IgD-negative memory B cell (primary cell): ENCODE measurements around the gene KCNG2. TPM values are rescaled to one million over a fixed set of nuclear protein-coding genes. Genes with fewer than 3 reads are reported as not detected.
A peak's percentile ranks its signal among the peaks of the same experiment; 100 is the strongest.

Source experiments
- H3K27ac Mint-ChIP-seq, 3 donors: one replicate each; pipeline ENCODE4 v1.8.0; 2020 to 2022; ENCODE audit warnings: mild to moderate bottlenecking in 3 of 3, mixed read lengths in 3 of 3, moderate library complexity in 1 of 3
- H3K27me3 Mint-ChIP-seq: one replicate; pipeline ENCODE4 v1.8.0; 2021; ENCODE audit warnings: mixed read lengths
- H3K36me3 Mint-ChIP-seq: one replicate; pipeline ENCODE4 v1.8.0; 2020; ENCODE audit warnings: mild to moderate bottlenecking, mixed read lengths
- H3K4me1 Mint-ChIP-seq, 3 donors: one replicate each; pipeline ENCODE4 v1.8.0; 2020 to 2022; ENCODE audit warnings: mixed read lengths in 3 of 3, mild to moderate bottlenecking in 1 of 3
- H3K4me3 Mint-ChIP-seq, 4 donors: one replicate each; pipeline ENCODE4 v1.8.0; 2020 to 2022; ENCODE audit warnings: mild to moderate bottlenecking in 4 of 4, mixed read lengths in 4 of 4, moderate library complexity in 3 of 4
- H3K9me3 Mint-ChIP-seq, 3 donors: one replicate each; pipeline ENCODE4 v1.8.0; 2020 to 2021; ENCODE audit warnings: mixed read lengths in 3 of 3, mild to moderate bottlenecking in 1 of 3
- polyA plus RNA-seq: library from polyadenylated mRNA; unstranded; fragments of 300-500 nt; fragmentation: Illumina TruSeq; gene quantifications from one replicate; pipeline ENCODE4 v1.2.3, GENCODE V29; 2021

KCNG2 gene
- polyA plus RNA-seq, 1 donor from 2014 or later = not detected

DNA sequence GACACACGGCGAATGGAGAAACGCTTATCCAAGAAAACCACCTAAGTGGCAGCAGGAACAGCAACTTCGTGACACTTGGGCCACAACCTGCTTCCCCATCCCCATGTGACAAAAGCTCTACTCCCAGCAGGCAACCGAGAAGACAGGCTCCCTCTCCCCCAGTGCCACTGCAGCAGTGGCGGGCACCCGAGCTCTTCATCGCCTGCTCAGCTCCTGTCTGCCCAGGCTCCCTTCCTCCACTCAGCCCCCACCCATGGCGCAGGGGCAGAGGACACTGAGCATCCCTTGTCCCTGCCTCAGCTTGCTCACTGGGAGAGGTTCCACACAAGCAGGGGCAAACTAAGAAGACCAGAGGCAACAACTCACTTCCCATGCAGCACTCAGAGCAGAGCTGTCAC lies 130.8 kb downstream of the KCNG2 start:
- peaks cover 4 to 9% (median 8%) of the 10 kb centered on the region in 3 donors for H3K4me1 Mint-ChIP-seq
- H3K4me3 Mint-ChIP-seq = no peak overlapping the region
- H3K27me3 Mint-ChIP-seq = no peaks in the 10 kb centered on the region
- peaks cover 33% of the 10 kb centered on the region for H3K36me3 Mint-ChIP-seq
- no peak overlapping the region for H3K27ac Mint-ChIP-seq
- peaks cover 13 to 38% (median 22%) of the 10 kb centered on the region in 3 donors for H3K9me3 Mint-ChIP-seq

DNA sequence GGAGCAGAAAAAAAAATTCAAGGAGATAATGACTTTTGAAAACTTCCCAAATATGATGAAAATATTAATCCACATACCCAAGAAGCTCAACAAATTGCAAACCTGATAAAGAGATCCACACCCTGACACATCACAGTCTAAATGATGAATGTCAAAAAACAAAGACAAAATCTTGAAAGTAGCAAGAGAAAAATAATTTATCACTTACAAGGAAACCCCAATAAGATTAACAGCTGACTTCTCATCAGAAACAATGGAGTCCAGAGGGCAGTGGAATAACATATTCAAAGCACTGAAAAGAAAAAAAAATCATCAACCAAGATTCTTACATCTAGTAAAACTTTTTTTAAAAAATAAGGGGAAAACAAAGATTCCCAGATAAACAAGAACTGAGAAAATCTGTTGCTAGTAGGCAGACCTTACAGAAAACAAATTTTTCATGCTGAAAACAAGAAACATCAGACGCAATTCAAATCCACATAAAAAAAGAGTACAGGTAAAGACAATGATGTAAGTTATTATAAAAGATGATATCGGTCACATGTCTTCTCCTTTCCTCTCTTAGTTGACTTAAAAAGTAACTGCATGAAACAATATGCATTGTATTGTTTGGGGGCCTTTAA lies 132.4 kb downstream of the KCNG2 start:
- Mint-ChIP-seq H3K27me3 (no peaks in the 10 kb centered on the region), H3K36me3 (peaks cover 37% of the 10 kb centered on the region), H3K4me1 (peaks cover 4 to 9% (median 8%) of the 10 kb centered on the region in 3 donors), H3K9me3 (peaks cover 16 to 46% (median 23%) of the 10 kb centered on the region in 3 donors), H3K4me3 (peak overlapping the region in 1 of 4 donors; percentile 27), H3K27ac (peak overlapping the region in 1 of 3 donors; percentile 42)

DNA sequence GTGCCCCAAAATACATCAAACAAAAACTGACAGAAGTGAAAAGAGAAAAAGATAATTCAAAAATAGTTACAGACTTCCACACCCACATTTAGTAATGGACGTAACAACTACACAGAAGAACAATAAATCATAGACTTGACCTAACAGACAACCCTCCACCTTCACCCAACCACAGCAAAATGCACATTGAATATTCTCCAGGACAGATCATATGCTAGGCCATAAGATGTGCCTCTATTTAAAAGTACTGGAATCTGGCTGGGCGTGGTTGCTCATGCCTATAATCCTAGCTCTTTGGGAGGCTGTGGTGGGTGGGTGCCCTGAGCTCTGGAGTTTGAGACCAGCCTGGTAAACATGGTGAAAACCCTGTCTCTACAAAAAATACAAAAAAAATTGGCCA lies 133.7 kb downstream of the KCNG2 start:
- Mint-ChIP-seq H3K4me3 (no peak overlapping the region), H3K27me3 (no peaks in the 10 kb centered on the region), H3K9me3 (peaks cover 19 to 46% (median 23%) of the 10 kb centered on the region in 3 donors), H3K36me3 (peaks cover 48% of the 10 kb centered on the region), H3K27ac (no peak overlapping the region), H3K4me1 (peaks cover 4 to 8% (median 7%) of the 10 kb centered on the region in 3 donors)

DNA sequence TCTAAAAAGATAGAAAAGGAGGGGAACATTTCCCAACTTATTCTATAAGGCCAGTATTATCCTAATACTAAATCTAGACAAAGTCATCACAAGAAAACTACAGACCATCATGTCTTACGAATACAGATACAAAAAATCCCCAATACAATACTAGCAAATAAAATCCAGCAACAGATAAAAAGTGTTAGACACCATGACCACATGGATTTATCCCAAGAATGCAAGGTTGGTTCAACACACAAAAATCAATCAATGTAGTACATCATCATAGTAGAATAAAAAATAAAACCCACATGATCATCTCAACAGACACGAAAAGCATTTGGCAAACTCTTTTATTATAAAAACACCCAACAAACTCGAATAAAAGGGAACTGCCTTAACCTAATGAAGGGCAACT lies 135.2 kb downstream of the KCNG2 start:
- Mint-ChIP-seq H3K27ac (no peak overlapping the region), H3K36me3 (peaks cover 57% of the 10 kb centered on the region), H3K4me1 (peaks cover 4 to 8% (median 4%) of the 10 kb centered on the region in 3 donors), H3K9me3 (peaks cover 19 to 46% (median 25%) of the 10 kb centered on the region in 3 donors), H3K4me3 (peak overlapping the region in 1 of 4 donors; percentile 43), H3K27me3 (no peaks in the 10 kb centered on the region)

DNA sequence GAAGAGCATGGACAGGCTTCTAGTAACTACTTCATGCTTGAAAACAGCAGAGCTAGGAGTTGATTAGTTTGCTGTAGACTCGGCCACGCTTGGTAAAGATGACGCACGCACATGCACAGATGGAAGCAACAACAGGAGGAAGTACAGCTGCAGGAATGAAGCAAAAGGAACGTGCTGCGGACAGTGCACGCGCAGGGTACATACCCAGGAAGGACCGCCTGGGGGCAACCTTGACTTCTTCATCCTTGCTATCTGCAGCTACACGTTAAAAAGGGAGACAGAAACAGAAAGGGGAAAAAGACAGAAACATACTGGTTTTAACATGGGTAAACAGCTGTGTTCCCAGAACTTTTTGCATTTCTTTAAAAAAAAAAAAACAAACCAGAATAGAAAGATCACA lies 136.0 kb downstream of the KCNG2 start:
- H3K4me1 Mint-ChIP-seq = peaks cover 3 to 8% (median 4%) of the 10 kb centered on the region in 3 donors
- H3K27me3 Mint-ChIP-seq = no peaks in the 10 kb centered on the region
- peak overlapping the region in 1 of 4 donors; percentile 60 for H3K4me3 Mint-ChIP-seq
- H3K36me3 Mint-ChIP-seq = peaks cover 53% of the 10 kb centered on the region
- H3K9me3 Mint-ChIP-seq = peaks cover 19 to 44% (median 27%) of the 10 kb centered on the region in 3 donors
- no peak overlapping the region for H3K27ac Mint-ChIP-seq

GRCh38 chr18:79934311-79935097 lies 136.8 kb downstream of the KCNG2 start:
- Mint-ChIP-seq H3K4me1 (peaks cover 3 to 12% (median 4%) of the 10 kb centered on the region in 3 donors), H3K27ac (no peak overlapping the region), H3K36me3 (peaks cover 51% of the 10 kb centered on the region), H3K27me3 (no peaks in the 10 kb centered on the region), H3K9me3 (peaks cover 19 to 37% (median 22%) of the 10 kb centered on the region in 3 donors), H3K4me3 (no peak overlapping the region)

GRCh38 chr18:79935098-79935480 lies 137.4 kb downstream of the KCNG2 start:
- Mint-ChIP-seq H3K27ac (no peak overlapping the region), H3K36me3 (peaks cover 45% of the 10 kb centered on the region), H3K9me3 (peaks cover 17 to 31% (median 20%) of the 10 kb centered on the region in 3 donors), H3K4me1 (peaks cover 4 to 12% (median 4%) of the 10 kb centered on the region in 3 donors), H3K27me3 (no peaks in the 10 kb centered on the region), H3K4me3 (peak overlapping the region in 1 of 4 donors; percentile 66)

- peaks cover 4 to 12% (median 4%) of the 10 kb centered on the region in 3 donors for H3K4me1 Mint-ChIP-seq
- H3K9me3 Mint-ChIP-seq = peaks cover 16 to 27% (median 20%) of the 10 kb centered on the region in 3 donors
- H3K4me3 Mint-ChIP-seq = no peak overlapping the region
- no peaks in the 10 kb centered on the region for H3K27me3 Mint-ChIP-seq
- peaks cover 46% of the 10 kb centered on the region for H3K36me3 Mint-ChIP-seq
- peak overlapping the region in 1 of 3 donors; percentile 36 for H3K27ac Mint-ChIP-seq
These were observed 137.8 kb downstream of the KCNG2 start for GRCh38 chr18:79935499-79935898.

DNA sequence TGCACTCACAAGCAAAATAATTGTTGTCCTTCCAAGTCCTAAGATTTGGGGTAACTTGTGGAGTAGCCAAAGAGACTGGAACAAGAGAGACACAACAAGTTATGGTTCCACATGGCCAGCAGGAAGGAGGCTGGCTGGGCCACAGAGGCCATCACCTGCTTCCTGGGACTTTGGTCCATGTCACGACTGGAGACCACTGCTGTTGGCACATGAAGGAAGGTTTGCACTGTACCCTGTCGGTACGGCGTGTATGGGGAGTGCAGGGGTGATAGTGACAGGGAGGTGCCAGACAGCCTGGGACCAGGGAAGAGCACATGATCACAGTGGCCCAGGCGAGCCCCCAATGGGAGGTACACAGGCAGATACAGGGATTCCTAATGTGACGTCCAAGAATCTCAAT lies 138.2 kb downstream of the KCNG2 start:
- Mint-ChIP-seq H3K9me3 (peaks cover 16 to 27% (median 20%) of the 10 kb centered on the region in 3 donors), H3K4me3 (no peak overlapping the region), H3K27ac (peak overlapping the region in 1 of 3 donors; percentile 36), H3K27me3 (no peaks in the 10 kb centered on the region), H3K36me3 (peaks cover 48% of the 10 kb centered on the region), H3K4me1 (peaks cover 4 to 12% (median 4%) of the 10 kb centered on the region in 3 donors)

DNA sequence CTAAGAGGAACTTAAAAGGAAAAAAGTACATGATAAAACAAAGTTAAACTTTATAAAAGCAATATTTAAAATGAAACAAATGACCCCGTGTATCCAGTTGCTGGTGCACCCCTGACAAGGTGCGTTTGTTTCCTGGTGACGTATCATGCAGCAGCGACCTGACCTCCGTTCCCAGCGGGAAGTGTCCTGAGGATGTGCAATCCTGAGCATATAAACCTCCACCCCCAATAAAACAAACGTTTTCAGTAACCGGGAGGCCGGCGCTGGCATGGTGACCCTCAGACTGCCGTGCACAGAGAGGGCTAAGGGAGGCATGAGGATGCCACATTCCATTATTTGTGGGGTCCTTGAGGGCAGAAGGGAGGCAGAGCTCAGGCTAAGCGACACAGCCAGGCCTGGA lies 138.9 kb downstream of the KCNG2 start:
- peaks cover 16 to 20% (median 17%) of the 10 kb centered on the region in 3 donors for H3K9me3 Mint-ChIP-seq
- H3K27me3 Mint-ChIP-seq = no peaks in the 10 kb centered on the region
- H3K4me1 Mint-ChIP-seq = peaks cover 2 to 12% (median 2%) of the 10 kb centered on the region in 3 donors
- peak overlapping the region in 1 of 4 donors; percentile 27 for H3K4me3 Mint-ChIP-seq
- H3K36me3 Mint-ChIP-seq = peaks cover 44% of the 10 kb centered on the region
- no peak overlapping the region for H3K27ac Mint-ChIP-seq

- no peaks in the 10 kb centered on the region for H3K27me3 Mint-ChIP-seq
- peaks cover 46% of the 10 kb centered on the region for H3K36me3 Mint-ChIP-seq
- peaks cover 13 to 16% (median 14%) of the 10 kb centered on the region in 3 donors for H3K9me3 Mint-ChIP-seq
- H3K27ac Mint-ChIP-seq = no peak overlapping the region
- peaks cover 2 to 12% (median 2%) of the 10 kb centered on the region in 3 donors for H3K4me1 Mint-ChIP-seq
- H3K4me3 Mint-ChIP-seq = no peak overlapping the region
These were observed 139.5 kb downstream of the KCNG2 start for GRCh38 chr18:79937103-79937860.

DNA sequence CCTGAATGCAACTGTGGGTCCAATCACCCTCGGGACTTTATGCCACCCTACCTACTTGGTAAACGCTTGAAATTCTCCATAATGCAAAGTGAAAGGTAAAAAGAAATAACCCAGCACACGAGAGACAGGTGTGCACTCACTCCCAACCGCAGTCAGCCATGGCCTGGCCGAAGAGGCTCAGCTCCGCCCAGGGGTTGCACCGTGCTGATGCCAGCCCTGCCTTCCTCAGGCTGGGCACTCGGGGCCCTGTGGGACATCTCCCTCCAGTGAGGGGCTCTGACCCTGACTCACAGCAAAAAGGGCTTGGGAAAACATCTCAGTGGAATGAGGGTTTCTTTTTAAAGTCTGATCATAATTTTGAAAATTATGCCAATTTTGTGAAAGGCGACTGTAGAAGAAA lies 140.5 kb downstream of the KCNG2 start:
- peaks cover 37% of the 10 kb centered on the region for H3K36me3 Mint-ChIP-seq
- no peak overlapping the region for H3K27ac Mint-ChIP-seq
- no peak overlapping the region for H3K4me3 Mint-ChIP-seq
- H3K4me1 Mint-ChIP-seq = peaks cover 2 to 8% (median 3%) of the 10 kb centered on the region in 3 donors
- peaks cover 8 to 11% (median 11%) of the 10 kb centered on the region in 3 donors for H3K9me3 Mint-ChIP-seq
- no peaks in the 10 kb centered on the region for H3K27me3 Mint-ChIP-seq

- no peaks in the 10 kb centered on the region for H3K27me3 Mint-ChIP-seq
- peak overlapping the region in 1 of 3 donors; percentile 54 for H3K27ac Mint-ChIP-seq
- peaks cover 31% of the 10 kb centered on the region for H3K36me3 Mint-ChIP-seq
- peaks cover 3 to 7% (median 5%) of the 10 kb centered on the region in 3 donors for H3K9me3 Mint-ChIP-seq
- H3K4me3 Mint-ChIP-seq = peak overlapping the region in 1 of 4 donors; percentile 12
- H3K4me1 Mint-ChIP-seq = peaks cover 2 to 5% (median 3%) of the 10 kb centered on the region in 3 donors
These were observed 141.4 kb downstream of the KCNG2 start for GRCh38 chr18:79939096-79939495.

GRCh38 chr18:79940126-79940813 lies 142.5 kb downstream of the KCNG2 start:
- Mint-ChIP-seq H3K27ac (no peak overlapping the region), H3K9me3 (peaks cover 0 to 7% (median 4%) of the 10 kb centered on the region in 3 donors), H3K36me3 (peaks cover 26% of the 10 kb centered on the region), H3K27me3 (no peaks in the 10 kb centered on the region), H3K4me3 (peak overlapping the region in 1 of 4 donors; percentile 76), H3K4me1 (peaks cover 2 to 13% (median 5%) of the 10 kb centered on the region in 3 donors)
